Vagina (tissue), 2 donors: Measurements from ENCODE around the gene KMT2C. TPM values are rescaled to one million over a fixed set of nuclear protein-coding genes. Genes with fewer than 3 reads are reported as not detected.
"Not testable (repeated sequence)": the region's sequence is repeated elsewhere in the genome, so short reads cannot be mapped to it uniquely, and the experiment has no call there.

Experiments used
- DNase-seq, 2 donors: peaks; one replicate each; pipeline ENCODE4 v3.0.0-alpha.2; 2017; ENCODE audit errors: extremely low spot score in 2 of 2
- H3K27ac ChIP-seq: fragments of 200-600 bp; sonication (generic); one replicate; pipeline ENCODE4 v1.5.1; 2019
- H3K27me3 ChIP-seq: fragments of 200-600 bp; sonication (generic); one replicate; pipeline ENCODE4 v1.5.1; 2019
- H3K36me3 ChIP-seq, 2 donors: fragments of 200-600 bp; sonication (generic); one replicate each; pipeline ENCODE4 v1.5.1; 2017 to 2019
- H3K4me1 ChIP-seq: fragments of 200-600 bp; sonication (generic); one replicate; pipeline ENCODE4 v1.5.1; 2019
- H3K4me3 ChIP-seq, 2 donors: fragments of 200-600 bp; sonication (generic); 1 replicate in 1 of 2; 2 replicates in 1 of 2; pipeline ENCODE4 v1.5.1; 2016 to 2019
- H3K9me3 ChIP-seq: fragments of 200-600 bp; sonication (generic); one replicate; pipeline ENCODE4 v1.5.1; 2019
- CTCF ChIP-seq, 3 experiments: fragments of 450-650 bp in 2 of 3; fragments of 200-600 bp in 1 of 3; sonication (generic) in 1 of 3; IDR thresholded peaks; one replicate each; pipeline ENCODE4 v1.5.1; 2017 to 2019; ENCODE audit warnings: antibody characterized with exemption in 3 of 3, mild to moderate bottlenecking in 2 of 3, moderate library complexity in 2 of 3
- POLR2A ChIP-seq, 2 donors: fragments of 450-650 bp; IDR thresholded peaks; one replicate each; pipeline ENCODE4 v1.6.1; 2017; ENCODE audit warnings: antibody characterized with exemption in 2 of 2, mild to moderate bottlenecking in 2 of 2, moderate library complexity in 2 of 2
- POLR2AphosphoS5 ChIP-seq, 2 donors: sonication (generic); formaldehyde crosslinking; IDR thresholded peaks; one replicate each; pipeline ENCODE4 v1.9.0; 2017; ENCODE audit warnings: antibody characterized with exemption in 2 of 2, mild to moderate bottlenecking in 2 of 2, low read depth in 1 of 2; ENCODE audit not compliant: insufficient read depth in 1 of 2
- intact Hi-C: fragments of 100-400 bp; cut with DNase I; formaldehyde crosslinking; loops from one replicate; pipeline ENCODE4 v1.15.1; 2023
- total RNA-seq: library from RNA; depleted of rRNA; stranded (reverse); fragments of >200 nt; gene quantifications from one replicate; pipeline ENCODE4 v1.2.3, GENCODE V29; 2016

KMT2C gene
- total RNA-seq, 1 donor from 2014 or later: 62.6 TPM

GRCh38 chr7:152424348-152425108 is 11.3 kb downstream of the KMT2C start:
- Histone ChIP-seq H3K4me1 (peaks cover 54% of the 10 kb centered on the region), H3K4me3 (no peak overlapping the region), H3K36me3 (no peaks in the 10 kb centered on the region), H3K9me3 (no peaks in the 10 kb centered on the region), H3K27ac (no peak overlapping the region), H3K27me3 (no peaks in the 10 kb centered on the region)
- TF ChIP-seq CTCF (IDR thresholded peaks at IDR 0.05) (no peak), POLR2AphosphoS5 (IDR thresholded peaks at IDR 0.05; ENCODE audit: insufficient read depth in 1 of 2, low read depth in 1 of 2) (no peak), POLR2A (IDR thresholded peaks at IDR 0.05) (no peak)
- intact Hi-C loops: no loop called here
- DNase-seq: no peak

GRCh38 chr7:152423991-152424347 is 11.8 kb downstream of the KMT2C start:
- no peak overlapping the region for H3K4me3 ChIP-seq
- H3K27ac ChIP-seq: no peak overlapping the region
- TF ChIP-seq POLR2A (IDR thresholded peaks at IDR 0.05) (no peak), CTCF (IDR thresholded peaks at IDR 0.05) (no peak), POLR2AphosphoS5 (IDR thresholded peaks at IDR 0.05; ENCODE audit: insufficient read depth in 1 of 2, low read depth in 1 of 2) (no peak)
- no peaks in the 10 kb centered on the region for H3K36me3 ChIP-seq
- H3K4me1 ChIP-seq: peaks cover 48% of the 10 kb centered on the region
- H3K27me3 ChIP-seq: no peaks in the 10 kb centered on the region
- no peak for DNase-seq
- intact Hi-C loops: no loop called here
- H3K9me3 ChIP-seq: no peaks in the 10 kb centered on the region

- intact Hi-C loops, H3K4me3 ChIP-seq, H3K9me3 ChIP-seq, H3K36me3 ChIP-seq, DNase-seq, H3K27me3 ChIP-seq, H3K27ac ChIP-seq: not testable (repeated sequence)
- peaks cover 40% of the 10 kb centered on the region for H3K4me1 ChIP-seq
Observed at GRCh38 chr7:152423171-152423570, 12.6 kb downstream of the KMT2C start.

- H3K36me3 ChIP-seq, H3K9me3 ChIP-seq, H3K27ac ChIP-seq, intact Hi-C loops, H3K27me3 ChIP-seq, H3K4me3 ChIP-seq, DNase-seq: not testable (repeated sequence)
- H3K4me1 ChIP-seq: peaks cover 20% of the 10 kb centered on the region
Observed at GRCh38 chr7:152420950-152421349, 14.9 kb downstream of the KMT2C start.

- Histone ChIP-seq H3K4me1 (peaks cover 8% of the 10 kb centered on the region), H3K27me3 (no peaks in the 10 kb centered on the region), H3K9me3 (no peaks in the 10 kb centered on the region), H3K36me3 (no peaks in the 10 kb centered on the region), H3K27ac (no peak overlapping the region), H3K4me3 (no peak overlapping the region)
- no peak for TF ChIP-seq CTCF (IDR thresholded peaks at IDR 0.05)
- no peak for TF ChIP-seq POLR2A (IDR thresholded peaks at IDR 0.05)
- no peak for TF ChIP-seq POLR2AphosphoS5 (IDR thresholded peaks at IDR 0.05; ENCODE audit: insufficient read depth in 1 of 2, low read depth in 1 of 2)
- no peak for DNase-seq
- intact Hi-C loops: no loop called here
Observed at GRCh38 chr7:152419473-152420429, 16.1 kb downstream of the KMT2C start.

- no peaks in the 10 kb centered on the region for H3K9me3 ChIP-seq
- intact Hi-C loops: no loop called here
- no peak overlapping the region for H3K4me3 ChIP-seq
- H3K27ac ChIP-seq: no peak overlapping the region
- DNase-seq: no peak
- peaks cover 15% of the 10 kb centered on the region for H3K4me1 ChIP-seq
- H3K27me3 ChIP-seq: no peaks in the 10 kb centered on the region
- no peaks in the 10 kb centered on the region for H3K36me3 ChIP-seq
- TF ChIP-seq POLR2AphosphoS5 (IDR thresholded peaks at IDR 0.05; ENCODE audit: insufficient read depth in 1 of 2, low read depth in 1 of 2): no peak
- TF ChIP-seq POLR2A (IDR thresholded peaks at IDR 0.05): no peak
- TF ChIP-seq CTCF (IDR thresholded peaks at IDR 0.05): no peak
Observed at GRCh38 chr7:152414779-152415178, 21.0 kb downstream of the KMT2C start.
